ENCODE measurements around the gene DTHD1.

The DTHD1 gene

GRCh38 chr4:36269533-36270173, 11.8 kb upstream of the DTHD1 start:
- DNase-seq = no peak

- no peak for DNase-seq
Observed at GRCh38 chr4:36273276-36273675, 8.1 kb upstream of the DTHD1 start.

GRCh38 chr4:36274158-36274557, 7.3 kb upstream of the DTHD1 start:
- no peak for DNase-seq

- no peak for DNase-seq
Observed at GRCh38 chr4:36277533-36277932, 3.9 kb upstream of the DTHD1 start.

- no peak for DNase-seq
Observed at GRCh38 chr4:36278789-36279188, 2.6 kb upstream of the DTHD1 start.

- DNase-seq = no peak
Observed at GRCh38 chr4:36280555-36280954, 861 bp upstream of the DTHD1 start.

- DNase-seq = no peak
Observed at GRCh38 chr4:36282503-36283030, 1.2 kb downstream of the DTHD1 start.

- DNase-seq = no peak
Observed at GRCh38 chr4:36283912-36284465, 2.6 kb downstream of the DTHD1 start.

- peak; percentile 87 for DNase-seq
Observed at GRCh38 chr4:36285784-36286480, 4.5 kb downstream of the DTHD1 start.

GRCh38 chr4:36286481-36286871, 5.1 kb downstream of the DTHD1 start:
- DNase-seq = no peak

- no peak for DNase-seq
Observed at GRCh38 chr4:36288731-36289426, 7.5 kb downstream of the DTHD1 start.

GRCh38 chr4:36290641-36291040, 9.2 kb downstream of the DTHD1 start:
- DNase-seq = no peak

GRCh38 chr4:36292556-36293188, 11.3 kb downstream of the DTHD1 start:
- DNase-seq = no peak

- no peak for DNase-seq
Observed at GRCh38 chr4:36301127-36301526, 19.7 kb downstream of the DTHD1 start.

- DNase-seq = no peak
Observed at GRCh38 chr4:36303426-36304137, 22.2 kb downstream of the DTHD1 start.

- DNase-seq = no peak
Observed at GRCh38 chr4:36304138-36304681, 22.8 kb downstream of the DTHD1 start.

GRCh38 chr4:36308150-36308549, 26.7 kb downstream of the DTHD1 start:
- DNase-seq = no peak

GRCh38 chr4:36310216-36310615, 28.8 kb downstream of the DTHD1 start:
- DNase-seq = no peak

GRCh38 chr4:36310793-36311192, 29.4 kb downstream of the DTHD1 start:
- DNase-seq = peak; percentile 23

GRCh38 chr4:36312511-36312910, 31.1 kb downstream of the DTHD1 start:
- no peak for DNase-seq

GRCh38 chr4:36313301-36313700, 31.9 kb downstream of the DTHD1 start:
- no peak for DNase-seq

- DNase-seq = no peak
Observed at GRCh38 chr4:36313703-36314102, 32.3 kb downstream of the DTHD1 start.

Data from CD4-positive, alpha-beta T cell treated with Interleukin-10 for 1 hour (primary cell).